Measurements from ENCODE around the gene HHLA2. TPM values are rescaled to one million over a fixed set of nuclear protein-coding genes. Genes with fewer than 3 reads are reported as not detected.

HHLA2 gene
- total RNA-seq, 2 donors from 2014 or later: 2.1 TPM; not detected in 1

- Histone ChIP-seq H3K27ac (no peak overlapping the region), H3K4me3 (no peak overlapping the region), H3K4me1 (peaks cover 7% of the 10 kb centered on the region), H3K9me3 (no peaks in the 10 kb centered on the region), H3K27me3 (no peaks in the 10 kb centered on the region), H3K36me3 (replicated peaks in 1 of 2; ENCODE audit: insufficient read depth in 1 of 2, low read depth in 2 of 2) (no peaks in the 10 kb centered on the region)
- intact Hi-C loops (cut with DNase I): no loop called here
- ATAC-seq (no peak), DNase-seq (no peak)
- TF ChIP-seq POLR2A (IDR thresholded peaks at IDR 0.05): no peak
- TF ChIP-seq, protein P1, sequence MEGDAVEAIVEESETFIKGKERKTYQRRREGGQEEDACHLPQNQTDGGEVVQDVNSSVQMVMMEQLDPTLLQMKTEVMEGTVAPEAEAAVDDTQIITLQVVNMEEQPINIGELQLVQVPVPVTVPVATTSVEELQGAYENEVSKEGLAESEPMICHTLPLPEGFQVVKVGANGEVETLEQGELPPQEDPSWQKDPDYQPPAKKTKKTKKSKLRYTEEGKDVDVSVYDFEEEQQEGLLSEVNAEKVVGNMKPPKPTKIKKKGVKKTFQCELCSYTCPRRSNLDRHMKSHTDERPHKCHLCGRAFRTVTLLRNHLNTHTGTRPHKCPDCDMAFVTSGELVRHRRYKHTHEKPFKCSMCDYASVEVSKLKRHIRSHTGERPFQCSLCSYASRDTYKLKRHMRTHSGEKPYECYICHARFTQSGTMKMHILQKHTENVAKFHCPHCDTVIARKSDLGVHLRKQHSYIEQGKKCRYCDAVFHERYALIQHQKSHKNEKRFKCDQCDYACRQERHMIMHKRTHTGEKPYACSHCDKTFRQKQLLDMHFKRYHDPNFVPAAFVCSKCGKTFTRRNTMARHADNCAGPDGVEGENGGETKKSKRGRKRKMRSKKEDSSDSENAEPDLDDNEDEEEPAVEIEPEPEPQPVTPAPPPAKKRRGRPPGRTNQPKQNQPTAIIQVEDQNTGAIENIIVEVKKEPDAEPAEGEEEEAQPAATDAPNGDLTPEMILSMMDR (IDR thresholded peaks at IDR 0.05): no peak
- WGBS, 2 donors: 87 to 94% methylated on average over 7 of the region's 7 CpGs
These were observed 83.9 kb downstream of the HHLA2 start for GRCh38 chr3:108380128-108380795.

- no peak overlapping the region for H3K4me3 ChIP-seq
- no peaks in the 10 kb centered on the region for H3K36me3 ChIP-seq (replicated peaks in 1 of 2; ENCODE audit: insufficient read depth in 1 of 2, low read depth in 2 of 2)
- TF ChIP-seq, protein P1 (IDR thresholded peaks at IDR 0.05): no peak
- TF ChIP-seq POLR2A (IDR thresholded peaks at IDR 0.05): no peak
- H3K27me3 ChIP-seq: no peaks in the 10 kb centered on the region
- 72 to 85% methylated on average over 3 of the region's 3 CpGs for WGBS, 2 donors
- peaks cover 7% of the 10 kb centered on the region for H3K4me1 ChIP-seq
- intact Hi-C loops (cut with DNase I): no loop called here
- no peak for ATAC-seq
- no peak overlapping the region for H3K27ac ChIP-seq
- DNase-seq: no peak
- H3K9me3 ChIP-seq: no peaks in the 10 kb centered on the region
These were observed 85.3 kb downstream of the HHLA2 start for GRCh38 chr3:108381529-108382140.

DNA sequence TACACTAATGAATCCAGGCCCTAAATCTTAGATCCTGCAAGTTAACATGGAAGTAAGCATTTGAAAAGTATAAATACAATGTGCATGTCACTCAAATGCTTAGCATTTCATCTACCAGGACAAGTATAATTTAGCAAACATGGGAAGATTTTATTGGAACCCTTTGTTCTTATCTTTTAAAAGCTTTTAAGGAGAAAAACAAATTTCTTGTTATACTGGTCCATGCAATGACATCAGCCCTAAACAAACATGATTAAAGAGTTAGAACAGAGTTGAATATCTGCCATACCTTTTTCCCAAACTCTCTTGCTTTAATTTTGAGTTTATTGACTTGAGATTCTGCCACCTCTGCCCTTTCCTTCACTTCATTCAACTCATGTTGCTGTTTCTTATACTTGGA is 87.0 kb downstream of the HHLA2 start:
- H3K4me1 ChIP-seq: peaks cover 10% of the 10 kb centered on the region
- H3K27ac ChIP-seq: no peak overlapping the region
- DNase-seq: no peak
- H3K4me3 ChIP-seq: no peak overlapping the region
- ATAC-seq: peak; percentile 67
- H3K36me3 ChIP-seq (replicated peaks in 1 of 2; ENCODE audit: insufficient read depth in 1 of 2, low read depth in 2 of 2): no peaks in the 10 kb centered on the region
- intact Hi-C loops (cut with DNase I): no loop called here
- H3K9me3 ChIP-seq: no peaks in the 10 kb centered on the region
- no peaks in the 10 kb centered on the region for H3K27me3 ChIP-seq
- no peak for TF ChIP-seq POLR2A (IDR thresholded peaks at IDR 0.05)
- TF ChIP-seq, protein P1 (IDR thresholded peaks at IDR 0.05): no peak

- peaks cover 15% of the 10 kb centered on the region for H3K4me1 ChIP-seq
- H3K9me3 ChIP-seq: no peaks in the 10 kb centered on the region
- TF ChIP-seq POLR2A (IDR thresholded peaks at IDR 0.05): no peak
- TF ChIP-seq, protein P1 (IDR thresholded peaks at IDR 0.05): no peak
- H3K27me3 ChIP-seq: no peaks in the 10 kb centered on the region
- intact Hi-C loops (cut with DNase I): no loop called here
- DNase-seq (no peak), ATAC-seq (no peak)
- H3K27ac ChIP-seq: no peak overlapping the region
- no peak overlapping the region for H3K4me3 ChIP-seq
- no peaks in the 10 kb centered on the region for H3K36me3 ChIP-seq (replicated peaks in 1 of 2; ENCODE audit: insufficient read depth in 1 of 2, low read depth in 2 of 2)
- 89 to 90% methylated on average over 1 of the region's 1 CpG for WGBS, 2 donors
These were observed 90.7 kb downstream of the HHLA2 start for GRCh38 chr3:108387063-108387462.

All from body of pancreas (tissue), 4 donors.